Measurements from ENCODE around the gene SCYGR3. TPM values are rescaled to one million over a fixed set of nuclear protein-coding genes. Genes with fewer than 3 reads are reported as not detected.

SCYGR3 gene
- total and polyA plus RNA-seq, 4 donors, result not detected

- Histone ChIP-seq H3K27me3 (ENCODE audit: control insufficient read depth in 4 of 4, insufficient read depth in 4 of 4, low read length in 3 of 4) (no peaks in the 10 kb centered on the region), H3K27ac (ENCODE audit: low read depth in 1 of 2, low read length in 2 of 2) (no peak overlapping the region), H3K9me3 (ENCODE audit: control insufficient read depth in 4 of 4, low read length in 3 of 4) (no peaks in the 10 kb centered on the region), H3K4me1 (ENCODE audit: control insufficient read depth in 4 of 4, insufficient read depth in 4 of 4, low read length in 3 of 4) (no peaks in the 10 kb centered on the region), H3K4me3 (ENCODE audit: low read depth in 1 of 3, low read length in 3 of 3) (no peak overlapping the region), H3K36me3 (ENCODE audit: control insufficient read depth in 4 of 4, insufficient read depth in 3 of 4, low read depth in 1 of 4, low read length in 3 of 4) (no peaks in the 10 kb centered on the region), H3K9ac (ENCODE audit: low read depth in 1 of 2, low read length in 2 of 2) (no peak overlapping the region)
- TF ChIP-seq HNF4A (conservative IDR thresholded peaks at IDR 0.05) (no peak), FOXA1 (IDR thresholded peaks at IDR 0.05) (no peak), REST (IDR thresholded peaks at IDR 0.05) (no peak), TAF1 (conservative IDR thresholded peaks at IDR 0.05) (no peak), GABPA (IDR thresholded peaks at IDR 0.05 in 1 of 2, conservative IDR thresholded peaks at IDR 0.05 in 1 of 2) (no peak), JUND (IDR thresholded peaks at IDR 0.05) (no peak), YY1 (IDR thresholded peaks at IDR 0.05) (no peak), FOXA2 (IDR thresholded peaks at IDR 0.05) (no peak), ATF3 (IDR thresholded peaks at IDR 0.05) (no peak)
- TF ChIP-seq, protein P1, sequence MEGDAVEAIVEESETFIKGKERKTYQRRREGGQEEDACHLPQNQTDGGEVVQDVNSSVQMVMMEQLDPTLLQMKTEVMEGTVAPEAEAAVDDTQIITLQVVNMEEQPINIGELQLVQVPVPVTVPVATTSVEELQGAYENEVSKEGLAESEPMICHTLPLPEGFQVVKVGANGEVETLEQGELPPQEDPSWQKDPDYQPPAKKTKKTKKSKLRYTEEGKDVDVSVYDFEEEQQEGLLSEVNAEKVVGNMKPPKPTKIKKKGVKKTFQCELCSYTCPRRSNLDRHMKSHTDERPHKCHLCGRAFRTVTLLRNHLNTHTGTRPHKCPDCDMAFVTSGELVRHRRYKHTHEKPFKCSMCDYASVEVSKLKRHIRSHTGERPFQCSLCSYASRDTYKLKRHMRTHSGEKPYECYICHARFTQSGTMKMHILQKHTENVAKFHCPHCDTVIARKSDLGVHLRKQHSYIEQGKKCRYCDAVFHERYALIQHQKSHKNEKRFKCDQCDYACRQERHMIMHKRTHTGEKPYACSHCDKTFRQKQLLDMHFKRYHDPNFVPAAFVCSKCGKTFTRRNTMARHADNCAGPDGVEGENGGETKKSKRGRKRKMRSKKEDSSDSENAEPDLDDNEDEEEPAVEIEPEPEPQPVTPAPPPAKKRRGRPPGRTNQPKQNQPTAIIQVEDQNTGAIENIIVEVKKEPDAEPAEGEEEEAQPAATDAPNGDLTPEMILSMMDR (IDR thresholded peaks at IDR 0.05; ENCODE audit: low read depth, low read length, missing input control), result no peak
- TF ChIP-seq, protein P2, sequence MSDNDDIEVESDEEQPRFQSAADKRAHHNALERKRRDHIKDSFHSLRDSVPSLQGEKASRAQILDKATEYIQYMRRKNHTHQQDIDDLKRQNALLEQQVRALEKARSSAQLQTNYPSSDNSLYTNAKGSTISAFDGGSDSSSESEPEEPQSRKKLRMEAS (IDR thresholded peaks at IDR 0.05), result no peak
- DNase-seq (ENCODE audit: low spot score), result no peak
- WGBS, result 74% methylated on average over 7 of the region's 7 CpGs
Measured at GRCh38 chr2:227661025-227661649, 46.5 kb upstream of the SCYGR3 start.

GRCh38 chr2:227657199-227657845 is 42.7 kb upstream of the SCYGR3 start:
- H3K9me3 ChIP-seq (ENCODE audit: control insufficient read depth in 4 of 4, low read length in 3 of 4), result no peaks in the 10 kb centered on the region
- DNase-seq (ENCODE audit: low spot score), result no peak
- H3K9ac ChIP-seq (ENCODE audit: low read depth in 1 of 2, low read length in 2 of 2), result no peak overlapping the region
- no peak overlapping the region for H3K27ac ChIP-seq (ENCODE audit: low read depth in 1 of 2, low read length in 2 of 2)
- TF ChIP-seq EGR1 (IDR thresholded peaks at IDR 0.05; ENCODE audit: low read depth in 2 of 2) (no peak), SP1 (IDR thresholded peaks at IDR 0.05) (no peak), JUND (IDR thresholded peaks at IDR 0.05) (no peak), RAD21 (IDR thresholded peaks at IDR 0.05) (no peak), ZBTB33 (IDR thresholded peaks at IDR 0.05) (no peak), ATF3 (IDR thresholded peaks at IDR 0.05) (no peak), REST (IDR thresholded peaks at IDR 0.05) (no peak), HNF4G (IDR thresholded peaks at IDR 0.05) (no peak), RXRA (IDR thresholded peaks at IDR 0.05) (no peak), FOXA2 (IDR thresholded peaks at IDR 0.05) (no peak), FOXA1 (IDR thresholded peaks at IDR 0.05) (no peak), GABPA (IDR thresholded peaks at IDR 0.05 in 1 of 2, conservative IDR thresholded peaks at IDR 0.05 in 1 of 2) (no peak), NR2F2 (IDR thresholded peaks at IDR 0.05) (no peak), HNF4A (conservative IDR thresholded peaks at IDR 0.05) (no peak), TAF1 (conservative IDR thresholded peaks at IDR 0.05) (no peak), YY1 (IDR thresholded peaks at IDR 0.05) (no peak)
- TF ChIP-seq, protein P2 (IDR thresholded peaks at IDR 0.05), result no peak
- no peaks in the 10 kb centered on the region for H3K36me3 ChIP-seq (ENCODE audit: control insufficient read depth in 4 of 4, insufficient read depth in 3 of 4, low read depth in 1 of 4, low read length in 3 of 4)
- H3K4me1 ChIP-seq (ENCODE audit: control insufficient read depth in 4 of 4, insufficient read depth in 4 of 4, low read length in 3 of 4), result peaks cover 0 to 7% (median 2%) of the 10 kb centered on the region in 4 donors
- no peak overlapping the region for H3K4me3 ChIP-seq (ENCODE audit: low read depth in 1 of 3, low read length in 3 of 3)
- H3K27me3 ChIP-seq (ENCODE audit: control insufficient read depth in 4 of 4, insufficient read depth in 4 of 4, low read length in 3 of 4), result no peaks in the 10 kb centered on the region
- 87% methylated on average over 8 of the region's 8 CpGs for WGBS
